GM20000 (cell line): ENCODE data around the gene PCYT1B.

Experiments
- DNase-seq: peaks from one replicate; pipeline ENCODE4 v3.0.0; 2012; ENCODE audit warnings: low spot score
- TF ChIP-seq, protein P1 (sequence below): IDR thresholded peaks from 2 replicates; pipeline ENCODE4 v1.5.1; 2012; ENCODE audit warnings: mild to moderate bottlenecking, control low read depth; ENCODE audit errors: extremely low read depth, missing control alignments

The PCYT1B gene

DNA sequence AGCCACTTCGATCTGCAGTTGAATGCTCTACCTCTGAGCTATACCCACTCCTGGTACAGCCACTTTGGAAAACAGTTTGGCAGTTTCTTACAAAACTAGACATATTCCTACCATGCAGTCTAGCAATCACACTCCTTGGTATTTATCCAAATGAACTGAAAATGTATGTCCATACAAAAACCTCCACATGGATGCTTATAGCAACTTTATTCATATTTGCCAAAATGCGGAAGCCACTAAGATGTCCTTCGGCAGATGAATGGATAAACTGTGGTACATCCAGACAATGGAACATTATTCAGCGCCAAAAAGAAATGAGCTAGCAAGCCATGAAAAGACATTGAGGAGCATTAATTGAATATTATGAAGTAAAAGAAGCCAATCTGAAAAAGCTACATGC, 45.3 kb downstream of the PCYT1B start:
- DNase-seq, result no peak
- TF ChIP-seq, protein P1, sequence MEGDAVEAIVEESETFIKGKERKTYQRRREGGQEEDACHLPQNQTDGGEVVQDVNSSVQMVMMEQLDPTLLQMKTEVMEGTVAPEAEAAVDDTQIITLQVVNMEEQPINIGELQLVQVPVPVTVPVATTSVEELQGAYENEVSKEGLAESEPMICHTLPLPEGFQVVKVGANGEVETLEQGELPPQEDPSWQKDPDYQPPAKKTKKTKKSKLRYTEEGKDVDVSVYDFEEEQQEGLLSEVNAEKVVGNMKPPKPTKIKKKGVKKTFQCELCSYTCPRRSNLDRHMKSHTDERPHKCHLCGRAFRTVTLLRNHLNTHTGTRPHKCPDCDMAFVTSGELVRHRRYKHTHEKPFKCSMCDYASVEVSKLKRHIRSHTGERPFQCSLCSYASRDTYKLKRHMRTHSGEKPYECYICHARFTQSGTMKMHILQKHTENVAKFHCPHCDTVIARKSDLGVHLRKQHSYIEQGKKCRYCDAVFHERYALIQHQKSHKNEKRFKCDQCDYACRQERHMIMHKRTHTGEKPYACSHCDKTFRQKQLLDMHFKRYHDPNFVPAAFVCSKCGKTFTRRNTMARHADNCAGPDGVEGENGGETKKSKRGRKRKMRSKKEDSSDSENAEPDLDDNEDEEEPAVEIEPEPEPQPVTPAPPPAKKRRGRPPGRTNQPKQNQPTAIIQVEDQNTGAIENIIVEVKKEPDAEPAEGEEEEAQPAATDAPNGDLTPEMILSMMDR, result no peak

DNA sequence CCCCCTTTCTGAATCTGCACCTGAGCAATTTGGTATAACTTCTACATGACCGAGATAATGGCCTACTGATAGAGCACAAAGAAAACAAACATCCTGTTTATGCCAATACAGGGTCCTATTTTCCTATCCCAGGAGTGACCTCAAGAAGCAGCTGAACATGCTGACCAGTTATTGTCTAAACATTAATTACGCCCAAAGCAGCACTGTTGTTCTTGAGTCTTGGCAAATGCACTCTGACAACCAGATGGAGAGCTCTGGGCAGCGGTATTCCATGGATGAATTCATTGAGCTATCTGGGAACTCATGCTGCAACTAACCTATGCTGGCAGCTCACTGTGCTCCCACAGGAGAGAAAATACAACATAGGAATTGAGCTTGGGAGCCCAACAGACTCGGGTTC, 52.6 kb downstream of the PCYT1B start:
- DNase-seq, result no peak
- TF ChIP-seq, protein P1, result no peak

DNA sequence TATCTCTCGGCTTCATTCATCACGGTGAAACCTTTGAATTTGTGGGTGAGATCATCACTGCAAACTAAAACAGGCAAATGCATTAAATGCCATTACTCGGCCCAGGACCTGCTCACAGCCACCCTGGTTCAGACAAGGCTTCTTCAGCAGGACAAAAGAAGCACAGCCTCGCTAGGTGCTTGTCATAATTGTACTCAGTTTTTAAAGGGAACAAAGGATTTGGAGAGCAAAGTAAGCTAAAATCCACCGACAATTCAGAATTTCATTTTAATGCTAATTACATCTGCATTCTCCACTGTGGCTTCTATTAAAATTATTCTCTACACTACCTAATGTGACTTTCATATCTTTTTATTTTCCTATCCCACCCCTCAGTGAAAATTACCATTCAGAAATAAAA, 57.0 kb downstream of the PCYT1B start:
- no peak for DNase-seq
- TF ChIP-seq, protein P1, result no peak

DNA sequence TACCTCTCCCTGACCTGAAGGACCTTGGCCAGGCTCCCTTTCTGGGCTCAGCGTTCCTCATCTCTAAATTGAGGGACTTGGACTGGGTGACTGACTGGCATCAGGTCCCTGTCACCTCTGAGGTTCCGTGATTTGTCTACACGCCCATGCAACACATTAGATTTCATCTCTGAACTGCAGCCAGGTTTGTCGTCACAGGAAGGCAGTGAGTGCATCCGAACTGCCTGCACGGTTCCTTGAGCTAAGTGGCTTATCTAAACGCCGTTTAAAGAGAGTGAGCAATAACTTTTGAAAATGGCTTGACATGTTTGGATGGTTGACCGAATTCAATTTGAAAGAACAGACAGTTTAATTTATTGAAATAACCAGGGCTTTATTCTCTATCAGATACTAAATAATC, 70.1 kb downstream of the PCYT1B start:
- TF ChIP-seq, protein P1, result no peak
- DNase-seq, result no peak

DNA sequence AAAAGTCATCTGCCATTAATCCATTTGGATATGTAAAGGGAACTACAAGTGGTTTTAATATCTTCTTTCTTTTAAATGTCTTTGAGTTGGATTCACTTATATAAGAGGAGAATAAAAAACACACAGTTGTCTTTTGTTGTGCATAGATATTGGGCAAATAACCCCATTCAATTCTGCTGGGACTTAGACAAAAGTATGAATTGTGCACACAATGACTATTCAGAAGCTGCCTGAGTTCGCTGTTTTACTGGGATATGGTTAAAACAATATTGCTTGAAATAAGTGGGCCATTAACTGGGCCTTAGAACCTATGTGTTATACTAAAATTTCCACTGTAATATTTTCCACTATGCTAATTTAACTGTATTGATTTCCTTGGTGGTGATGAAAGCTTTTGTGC, 71.7 kb downstream of the PCYT1B start:
- no peak for DNase-seq
- TF ChIP-seq, protein P1, result no peak

DNA sequence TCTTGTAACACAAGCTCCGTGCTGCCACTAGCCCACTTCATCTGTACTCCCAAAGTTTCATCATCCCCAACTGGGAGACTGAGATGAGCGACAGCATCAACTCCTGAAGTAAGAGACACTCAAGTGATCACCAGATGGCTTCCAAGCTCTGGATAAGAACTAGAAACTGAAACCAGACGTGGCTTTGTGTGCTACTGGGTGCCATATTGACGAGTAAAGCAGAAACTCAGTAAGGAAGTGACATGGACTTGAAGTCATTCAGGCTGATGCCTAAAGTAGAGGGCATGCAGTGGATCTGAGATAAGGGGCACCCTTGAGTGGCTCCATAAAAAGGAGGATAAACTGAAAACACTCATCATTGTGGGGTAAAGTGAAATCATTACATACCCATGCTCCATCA, 72.4 kb downstream of the PCYT1B start:
- DNase-seq, result no peak
- TF ChIP-seq, protein P1, result no peak

DNA sequence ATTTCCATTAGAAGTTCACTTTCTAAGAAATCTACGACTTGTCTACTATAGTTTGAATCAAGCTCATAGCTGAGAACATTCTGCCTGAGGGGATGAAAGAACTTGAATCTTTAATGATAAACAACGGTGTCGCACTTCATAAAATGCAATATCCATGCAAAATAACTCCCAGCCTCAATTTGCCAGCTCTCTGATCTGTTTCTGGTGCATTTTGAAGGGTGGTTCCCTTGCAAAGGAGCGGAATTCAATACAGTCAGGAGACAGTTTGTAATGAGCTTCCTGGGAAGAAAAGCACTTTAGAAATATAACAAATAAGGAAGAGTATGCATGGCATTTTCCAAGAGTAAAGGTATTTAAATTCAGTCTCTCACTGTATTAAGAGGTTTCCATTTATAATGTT, 80.0 kb downstream of the PCYT1B start:
- DNase-seq, result no peak
- TF ChIP-seq, protein P1, result no peak
